Liver (tissue), 3 donors: ENCODE results near the gene SP140.

Source experiments
- GABPA ChIP-seq, 2 donors: IDR thresholded peaks in 1 of 2; conservative IDR thresholded peaks in 1 of 2; 2 replicates each; pipeline ENCODE4 v1.6.1; 2016; ENCODE audit warnings: antibody characterized with exemption in 2 of 2, mild to moderate bottlenecking in 1 of 2, moderate library complexity in 1 of 2
- SP1 ChIP-seq: IDR thresholded peaks from 2 replicates; pipeline ENCODE4 v1.6.1; 2018; ENCODE audit warnings: antibody characterized with exemption, mild to moderate bottlenecking
- TAF1 ChIP-seq: conservative IDR thresholded peaks from 2 replicates; pipeline ENCODE4 v1.6.1; 2016; ENCODE audit warnings: antibody characterized with exemption, mild to moderate bottlenecking
- TF ChIP-seq, protein P1 (sequence below): fragments of 150-350 bp; IDR thresholded peaks from 2 replicates; pipeline ENCODE4 v1.5.1; 2017; ENCODE audit warnings: improper control_type of control experiment, low read depth, low read length; ENCODE audit not compliant: missing input control
- TF ChIP-seq, protein P2 (sequence below): IDR thresholded peaks from 2 replicates; pipeline ENCODE4 v1.6.1; 2016; ENCODE audit warnings: antibody characterized with exemption, mild to moderate bottlenecking
- donor health status: healthy.
- donor health status: healthy.

DNA sequence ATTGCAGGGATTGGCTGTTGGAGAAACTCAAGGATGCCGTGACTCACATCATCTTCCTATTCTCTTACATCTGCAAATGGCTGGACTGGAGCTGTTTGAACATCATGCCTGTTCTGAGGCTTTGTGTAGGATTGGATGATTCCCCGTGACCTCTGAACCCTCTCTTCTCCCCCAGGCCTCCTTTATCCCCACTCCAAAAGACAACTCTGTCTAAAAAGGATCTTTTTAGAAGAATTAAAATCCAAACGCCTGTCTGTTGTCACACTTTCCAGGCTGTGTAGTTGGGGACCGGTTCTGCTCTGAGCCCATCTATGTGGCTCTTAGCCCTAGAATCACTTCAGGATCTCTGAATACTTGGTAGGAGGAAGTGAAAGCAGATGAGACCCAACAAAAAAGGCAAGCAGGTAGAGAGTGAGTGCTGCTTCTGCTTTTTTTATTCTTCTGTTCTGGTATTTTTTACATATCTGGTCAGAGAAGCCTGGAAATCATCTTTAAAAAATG lies 565 bp downstream of the SP140 start:
- TF ChIP-seq, protein P1, sequence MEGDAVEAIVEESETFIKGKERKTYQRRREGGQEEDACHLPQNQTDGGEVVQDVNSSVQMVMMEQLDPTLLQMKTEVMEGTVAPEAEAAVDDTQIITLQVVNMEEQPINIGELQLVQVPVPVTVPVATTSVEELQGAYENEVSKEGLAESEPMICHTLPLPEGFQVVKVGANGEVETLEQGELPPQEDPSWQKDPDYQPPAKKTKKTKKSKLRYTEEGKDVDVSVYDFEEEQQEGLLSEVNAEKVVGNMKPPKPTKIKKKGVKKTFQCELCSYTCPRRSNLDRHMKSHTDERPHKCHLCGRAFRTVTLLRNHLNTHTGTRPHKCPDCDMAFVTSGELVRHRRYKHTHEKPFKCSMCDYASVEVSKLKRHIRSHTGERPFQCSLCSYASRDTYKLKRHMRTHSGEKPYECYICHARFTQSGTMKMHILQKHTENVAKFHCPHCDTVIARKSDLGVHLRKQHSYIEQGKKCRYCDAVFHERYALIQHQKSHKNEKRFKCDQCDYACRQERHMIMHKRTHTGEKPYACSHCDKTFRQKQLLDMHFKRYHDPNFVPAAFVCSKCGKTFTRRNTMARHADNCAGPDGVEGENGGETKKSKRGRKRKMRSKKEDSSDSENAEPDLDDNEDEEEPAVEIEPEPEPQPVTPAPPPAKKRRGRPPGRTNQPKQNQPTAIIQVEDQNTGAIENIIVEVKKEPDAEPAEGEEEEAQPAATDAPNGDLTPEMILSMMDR, result no peak
- TF ChIP-seq, protein P2, sequence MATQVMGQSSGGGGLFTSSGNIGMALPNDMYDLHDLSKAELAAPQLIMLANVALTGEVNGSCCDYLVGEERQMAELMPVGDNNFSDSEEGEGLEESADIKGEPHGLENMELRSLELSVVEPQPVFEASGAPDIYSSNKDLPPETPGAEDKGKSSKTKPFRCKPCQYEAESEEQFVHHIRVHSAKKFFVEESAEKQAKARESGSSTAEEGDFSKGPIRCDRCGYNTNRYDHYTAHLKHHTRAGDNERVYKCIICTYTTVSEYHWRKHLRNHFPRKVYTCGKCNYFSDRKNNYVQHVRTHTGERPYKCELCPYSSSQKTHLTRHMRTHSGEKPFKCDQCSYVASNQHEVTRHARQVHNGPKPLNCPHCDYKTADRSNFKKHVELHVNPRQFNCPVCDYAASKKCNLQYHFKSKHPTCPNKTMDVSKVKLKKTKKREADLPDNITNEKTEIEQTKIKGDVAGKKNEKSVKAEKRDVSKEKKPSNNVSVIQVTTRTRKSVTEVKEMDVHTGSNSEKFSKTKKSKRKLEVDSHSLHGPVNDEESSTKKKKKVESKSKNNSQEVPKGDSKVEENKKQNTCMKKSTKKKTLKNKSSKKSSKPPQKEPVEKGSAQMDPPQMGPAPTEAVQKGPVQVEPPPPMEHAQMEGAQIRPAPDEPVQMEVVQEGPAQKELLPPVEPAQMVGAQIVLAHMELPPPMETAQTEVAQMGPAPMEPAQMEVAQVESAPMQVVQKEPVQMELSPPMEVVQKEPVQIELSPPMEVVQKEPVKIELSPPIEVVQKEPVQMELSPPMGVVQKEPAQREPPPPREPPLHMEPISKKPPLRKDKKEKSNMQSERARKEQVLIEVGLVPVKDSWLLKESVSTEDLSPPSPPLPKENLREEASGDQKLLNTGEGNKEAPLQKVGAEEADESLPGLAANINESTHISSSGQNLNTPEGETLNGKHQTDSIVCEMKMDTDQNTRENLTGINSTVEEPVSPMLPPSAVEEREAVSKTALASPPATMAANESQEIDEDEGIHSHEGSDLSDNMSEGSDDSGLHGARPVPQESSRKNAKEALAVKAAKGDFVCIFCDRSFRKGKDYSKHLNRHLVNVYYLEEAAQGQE, result no peak
- TF ChIP-seq SP1 (no peak), TAF1 (no peak), GABPA (IDR thresholded peaks at IDR 0.05 in 1 of 2, conservative IDR thresholded peaks at IDR 0.05 in 1 of 2) (no peak)
